Measurements from ENCODE around the gene ID2.

- TF ChIP-seq ZBTB10 (tag by site-specific recombination; IDR thresholded peaks at IDR 0.05) (no peak), REST (tag by site-specific recombination; IDR thresholded peaks at IDR 0.05) (no peak), ZBTB7A (tag by site-specific recombination; IDR thresholded peaks at IDR 0.05; ENCODE audit: low read depth) (no peak), ZNF274 (IDR thresholded peaks at IDR 0.05; ENCODE audit: low read length) (no peak), ZNF274 (tag by site-specific recombination; IDR thresholded peaks at IDR 0.05; ENCODE audit: borderline replicate concordance) (no peak), KLF9 (tag by site-specific recombination; IDR thresholded peaks at IDR 0.05; ENCODE audit: low read depth) (no peak), ZNF175 (tag by site-specific recombination; IDR thresholded peaks at IDR 0.05) (no peak), ZSCAN18 (tag by site-specific recombination; IDR thresholded peaks at IDR 0.05) (no peak), CTCF (tag by site-specific recombination; IDR thresholded peaks at IDR 0.05) (no peak), ZNF350 (tag by site-specific recombination; IDR thresholded peaks at IDR 0.05) (no peak), BCL11A (tag by site-specific recombination; IDR thresholded peaks at IDR 0.05; ENCODE audit: low read depth) (no peak), ATF2 (tag by site-specific recombination; IDR thresholded peaks at IDR 0.05; ENCODE audit: low read depth) (no peak), ZNF449 (tag by site-specific recombination; IDR thresholded peaks at IDR 0.05) (no peak), ZNF624 (tag by site-specific recombination; IDR thresholded peaks at IDR 0.05) (no peak)
These were observed 10.1 kb downstream of the ID2 start for GRCh38 chr2:8691859-8692437.
